ENCODE data around the gene ZC3H11A.
"Not testable (repeated sequence)": the region's sequence is repeated elsewhere in the genome, so short reads cannot be mapped to it uniquely, and the experiment has no call there.

The ZC3H11A gene

DNA sequence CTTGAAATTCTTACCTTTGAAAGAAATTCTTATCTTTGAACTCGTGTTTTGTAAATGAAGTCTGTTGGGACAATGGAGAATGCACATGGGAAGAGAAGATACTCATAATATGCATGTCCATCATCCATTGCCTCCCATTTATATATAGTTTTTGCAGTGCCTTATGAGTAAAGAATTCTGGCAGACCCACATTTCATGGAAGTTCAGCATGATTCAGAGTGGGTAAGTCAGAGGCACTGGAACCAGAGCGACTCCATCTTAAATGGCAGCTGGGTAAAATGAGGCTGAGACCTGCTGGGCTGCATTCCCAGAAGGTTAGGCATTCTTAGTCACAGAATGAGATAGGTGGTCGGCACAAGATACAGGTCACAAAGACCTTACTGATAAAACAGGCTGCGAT lies 16.6 kb upstream of the ZC3H11A start:
- no peak for DNase-seq (ENCODE audit: low read depth in 1 of 2, low spot score in 1 of 2)

DNA sequence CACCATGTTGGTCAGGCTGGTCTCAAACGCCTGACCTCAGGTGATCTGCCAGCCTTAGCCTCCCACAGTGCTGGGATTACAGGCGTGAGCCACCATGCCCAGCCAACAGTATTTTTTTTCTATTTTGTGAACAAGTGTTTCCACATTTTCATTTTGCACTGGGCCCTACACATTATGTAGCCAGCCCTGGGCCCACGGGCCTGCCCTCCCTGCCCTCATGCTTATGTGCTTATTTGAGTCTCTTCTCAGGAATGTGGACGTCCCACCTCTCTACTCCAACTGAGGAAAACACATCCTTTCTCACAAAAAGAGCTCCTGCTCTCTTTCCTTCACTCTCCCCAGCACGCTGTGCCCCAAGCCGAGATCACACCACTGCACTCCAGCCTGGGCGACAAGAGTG lies 13.5 kb upstream of the ZC3H11A start:
- no peak for DNase-seq (ENCODE audit: low read depth in 1 of 2, low spot score in 1 of 2)

DNA sequence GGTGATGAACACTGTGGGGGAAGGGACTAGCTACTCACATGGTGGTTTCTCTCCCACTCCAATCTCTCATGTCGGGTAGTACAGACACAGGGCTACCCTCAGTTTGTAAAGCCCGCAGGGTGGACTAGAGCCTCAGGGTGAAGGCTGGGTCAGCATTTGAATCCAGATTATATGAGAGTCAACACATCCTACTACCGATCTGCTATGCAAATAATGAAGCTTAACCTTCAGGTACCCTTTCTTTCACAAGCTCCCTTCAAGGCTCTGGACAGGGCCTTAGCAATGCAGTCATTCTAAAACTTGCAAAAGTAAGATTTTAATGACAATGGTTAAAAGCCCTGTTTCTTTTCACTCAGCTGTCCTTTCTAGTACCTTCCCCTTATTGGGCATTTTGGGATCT lies 5.5 kb upstream of the ZC3H11A start:
- DNase-seq (ENCODE audit: low read depth in 1 of 2, low spot score in 1 of 2), result no peak

DNA sequence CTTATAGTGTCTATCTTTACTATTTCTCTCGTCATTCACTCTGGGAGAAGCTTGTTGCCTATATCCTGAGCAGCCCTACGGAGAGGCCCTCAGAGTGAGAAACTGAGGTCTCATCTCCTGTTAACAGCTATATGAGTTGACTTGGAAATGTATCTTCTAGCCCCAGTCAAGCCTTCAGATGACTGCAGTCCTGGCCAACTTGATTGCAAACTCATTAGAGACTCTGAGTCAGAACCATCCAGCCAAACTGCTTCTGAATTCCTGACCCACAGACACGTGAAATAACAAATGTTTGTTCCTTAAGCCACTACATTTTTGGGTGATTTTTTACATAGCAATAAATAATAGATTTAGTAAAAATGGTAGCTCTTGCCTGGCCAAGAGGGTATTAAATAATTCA lies 3.9 kb upstream of the ZC3H11A start:
- DNase-seq (ENCODE audit: low read depth in 1 of 2, low spot score in 1 of 2), result no peak

DNA sequence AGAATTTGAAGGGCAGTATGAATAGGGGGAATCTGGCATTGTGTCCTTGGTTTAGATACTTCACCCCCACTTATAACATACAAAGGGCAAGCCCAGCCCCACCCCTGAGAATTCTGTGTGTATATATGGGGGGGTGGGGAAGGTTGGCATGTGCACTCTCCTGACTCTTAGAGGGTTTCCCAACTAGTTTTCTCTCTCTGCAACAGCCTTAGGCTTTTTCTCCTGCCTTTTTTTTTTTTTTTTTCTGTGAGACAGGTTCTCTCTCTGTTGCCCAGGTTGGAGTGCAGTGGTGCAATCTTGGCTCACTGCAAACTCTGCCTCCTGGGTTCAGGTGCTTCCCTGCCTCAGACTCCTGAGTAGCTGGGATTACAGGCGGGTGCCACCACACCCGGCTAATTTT lies 2.9 kb upstream of the ZC3H11A start:
- DNase-seq (ENCODE audit: low read depth in 1 of 2, low spot score in 1 of 2), result no peak

DNA sequence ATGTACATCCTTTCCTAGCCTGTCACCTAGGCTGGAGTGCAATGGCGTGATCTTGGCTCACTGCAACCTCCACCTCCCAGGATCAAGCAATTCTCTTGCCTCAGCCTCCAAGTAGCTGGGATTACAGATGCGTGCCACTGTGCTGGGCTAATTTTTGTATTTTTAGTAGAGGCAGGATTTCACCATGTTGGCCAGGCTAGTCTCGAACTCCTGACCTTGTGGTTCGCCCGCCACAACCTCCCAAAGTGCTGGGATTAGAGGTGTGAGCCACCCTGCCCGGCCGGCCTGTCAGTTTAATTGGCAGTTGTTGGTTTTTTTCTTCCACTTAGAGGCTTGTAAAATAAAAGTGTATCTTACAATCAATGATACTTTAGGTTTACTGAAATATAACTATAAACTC lies 1.9 kb upstream of the ZC3H11A start:
- DNase-seq (ENCODE audit: low read depth in 1 of 2, low spot score in 1 of 2), result not testable (repeated sequence)

DNA sequence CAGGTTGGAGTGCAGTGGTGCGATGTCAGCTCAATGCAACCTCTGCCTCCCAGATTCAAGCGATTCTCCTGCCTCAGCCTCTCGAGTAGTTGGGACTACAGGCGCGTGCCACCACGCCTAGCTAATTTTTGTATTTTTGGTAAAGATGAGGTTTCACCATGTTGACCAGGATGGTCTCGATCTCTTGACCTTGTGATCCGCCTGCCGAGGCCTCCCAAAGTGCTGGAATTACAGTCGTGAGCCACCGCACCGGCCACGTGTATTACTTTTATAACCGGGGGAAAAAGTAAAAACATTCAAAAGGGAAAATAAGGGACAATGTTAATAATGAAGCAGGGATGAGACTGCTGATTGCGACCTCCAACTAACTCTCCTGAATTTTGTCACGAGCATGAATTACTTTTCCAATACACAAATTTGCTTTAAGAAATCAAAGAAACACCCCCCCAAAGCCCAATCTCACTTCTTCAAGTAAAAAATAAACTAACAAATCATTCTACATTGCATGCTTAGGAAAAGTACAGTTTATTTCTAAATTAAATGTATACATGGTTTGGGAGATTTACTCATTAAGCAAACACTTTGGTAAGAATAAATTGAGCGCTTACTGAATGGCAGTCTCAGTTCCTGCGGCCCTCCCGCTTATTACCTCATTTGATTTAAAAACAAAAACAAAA lies 521 bp upstream of the ZC3H11A start:
- no peak for DNase-seq (ENCODE audit: low read depth in 1 of 2, low spot score in 1 of 2)

DNA sequence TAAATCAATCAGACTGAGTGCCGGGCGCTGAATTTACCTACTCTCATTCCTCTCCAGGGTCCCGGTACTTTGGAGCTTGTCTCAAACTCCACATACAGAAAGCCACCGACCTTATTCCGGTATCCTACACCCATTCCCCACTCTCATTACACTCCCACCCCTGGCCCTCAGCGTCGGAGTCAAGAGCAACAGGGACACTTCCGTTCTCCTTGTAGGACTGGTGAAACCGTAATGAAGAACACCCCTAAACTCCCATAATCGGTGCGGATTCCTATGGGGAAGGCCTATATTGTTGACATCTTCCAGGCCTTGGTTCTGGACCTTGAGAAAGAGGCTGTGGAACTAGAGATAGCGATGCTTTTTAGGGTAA lies 798 bp downstream of the ZC3H11A start:
- DNase-seq (ENCODE audit: low read depth in 1 of 2, low spot score in 1 of 2), result peak in 1 of 2 donors; percentile 4

DNA sequence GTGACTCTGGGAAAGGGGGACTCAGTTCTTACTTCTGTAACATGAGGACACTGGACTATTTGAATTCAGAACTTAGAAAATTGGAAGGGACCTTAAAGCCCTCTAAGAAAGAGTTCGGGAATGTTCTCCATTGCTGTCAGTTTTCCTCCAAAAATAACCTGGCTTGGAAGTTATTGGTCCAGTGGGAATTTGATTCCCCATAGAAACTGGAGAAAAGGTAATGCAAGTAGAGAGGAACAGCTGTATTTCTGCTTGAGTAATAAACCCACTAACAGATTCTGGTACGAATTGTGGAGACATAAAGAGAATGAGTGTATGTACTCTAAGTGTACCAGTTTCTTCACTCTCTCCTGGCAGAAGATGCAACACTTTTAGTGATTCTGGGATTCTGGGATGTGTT lies 1.8 kb downstream of the ZC3H11A start:
- DNase-seq (ENCODE audit: low read depth in 1 of 2, low spot score in 1 of 2), result no peak

DNA sequence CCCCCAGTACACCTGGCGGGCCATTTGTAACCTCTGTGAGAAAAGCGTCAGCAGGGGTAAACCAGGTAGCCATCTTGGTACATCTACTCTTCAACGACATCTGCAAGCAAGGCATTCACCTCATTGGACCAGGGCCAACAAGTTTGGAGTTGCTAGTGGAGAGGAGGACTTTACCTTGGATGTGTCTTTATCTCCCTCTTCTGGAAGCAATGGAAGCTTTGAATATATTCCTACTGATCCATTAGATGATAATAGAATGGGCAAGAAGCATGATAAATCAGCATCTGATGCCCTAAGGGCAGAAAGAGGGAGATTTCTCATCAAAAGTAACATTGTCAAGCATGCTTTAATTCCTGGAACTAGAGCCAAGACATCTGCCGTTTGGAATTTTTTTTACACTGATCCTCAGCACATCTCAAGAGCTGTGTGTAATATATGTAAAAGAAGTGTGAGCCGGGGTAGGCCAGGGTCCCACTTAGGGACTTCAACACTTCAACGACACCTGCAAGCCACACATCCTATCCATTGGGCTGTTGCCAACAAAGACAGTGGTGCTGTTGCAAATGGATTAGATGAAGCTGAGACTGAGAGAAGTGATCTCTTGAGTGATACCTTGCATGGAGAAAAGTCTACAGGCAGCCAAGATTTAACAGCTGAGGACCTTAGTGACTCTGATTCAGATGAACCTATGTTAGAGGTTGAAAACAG lies 2.7 kb downstream of the ZC3H11A start:
- DNase-seq (ENCODE audit: low read depth in 1 of 2, low spot score in 1 of 2), result no peak

DNA sequence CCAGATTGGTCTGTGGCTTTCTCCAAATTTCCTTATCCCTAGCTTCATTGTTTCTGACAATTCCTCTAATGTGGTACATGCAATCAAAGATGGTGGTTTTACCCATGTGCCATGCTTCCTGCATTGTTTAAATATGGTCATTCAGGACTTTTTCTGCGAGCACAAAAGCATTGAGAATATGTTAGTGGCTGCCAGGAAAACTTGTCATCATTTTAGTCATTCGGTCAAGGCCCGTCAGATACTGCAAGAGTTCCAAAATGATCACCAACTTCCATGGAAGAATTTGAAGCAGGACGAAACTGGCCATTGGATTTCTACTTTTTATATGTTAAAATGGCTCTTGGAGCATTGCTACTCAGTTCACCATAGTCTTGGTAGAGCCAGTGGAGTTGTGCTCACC lies 3.7 kb downstream of the ZC3H11A start:
- no peak for DNase-seq (ENCODE audit: low read depth in 1 of 2, low spot score in 1 of 2)

DNA sequence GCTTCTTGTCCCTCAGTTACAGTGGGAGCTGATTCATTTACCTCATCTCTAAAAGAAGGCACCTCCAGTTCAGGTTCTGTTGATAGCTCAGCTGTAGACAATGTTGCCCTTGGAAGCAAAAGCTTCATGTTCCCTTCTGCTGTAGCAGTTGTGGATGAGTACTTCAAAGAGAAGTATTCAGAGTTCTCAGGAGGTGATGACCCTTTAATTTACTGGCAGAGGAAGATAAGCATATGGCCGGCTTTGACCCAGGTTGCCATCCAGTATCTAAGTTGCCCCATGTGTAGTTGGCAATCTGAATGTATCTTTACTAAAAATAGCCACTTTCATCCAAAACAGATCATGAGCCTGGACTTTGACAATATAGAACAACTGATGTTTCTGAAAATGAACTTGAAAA lies 4.5 kb downstream of the ZC3H11A start:
- DNase-seq (ENCODE audit: low read depth in 1 of 2, low spot score in 1 of 2), result no peak

DNA sequence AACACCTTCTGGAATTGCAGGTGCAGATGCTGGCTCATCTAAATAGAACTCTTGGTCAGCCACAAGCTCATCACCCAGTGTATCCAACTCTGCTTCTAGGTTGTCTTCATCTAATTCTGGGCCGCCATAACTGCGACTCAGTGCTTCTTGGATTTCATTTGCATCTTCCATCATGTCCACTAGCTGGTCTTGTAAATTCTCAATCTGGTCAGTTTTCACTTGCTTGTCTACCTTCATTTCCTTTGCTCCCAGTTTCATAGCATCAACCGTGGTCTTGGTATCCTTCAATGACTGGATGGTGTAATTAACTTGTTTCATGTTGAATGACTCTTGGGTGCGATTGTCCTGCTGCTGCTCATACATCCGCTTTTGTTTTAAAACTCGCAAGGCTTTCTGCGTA lies 10.3 kb downstream of the ZC3H11A start:
- DNase-seq (ENCODE audit: low read depth in 1 of 2, low spot score in 1 of 2), result no peak

DNA sequence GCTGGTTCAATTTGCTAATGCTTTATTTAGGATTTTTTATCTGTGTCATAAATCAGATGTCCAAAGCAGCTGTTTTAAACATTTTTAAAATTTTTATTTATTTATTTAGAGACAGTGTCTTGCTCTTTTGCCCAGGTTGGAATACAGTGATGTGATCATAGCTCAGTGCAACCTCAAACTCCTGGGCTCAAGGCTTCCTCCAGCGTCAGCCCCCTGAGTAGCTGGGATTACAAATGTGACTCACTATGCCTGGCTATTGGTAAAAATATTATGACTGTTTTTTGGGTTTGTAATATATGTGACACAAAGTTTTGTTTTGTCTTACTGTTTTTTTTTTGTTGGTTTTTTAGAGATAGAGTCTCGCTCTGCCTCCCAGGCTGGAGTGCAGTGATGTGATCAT lies 11.8 kb downstream of the ZC3H11A start:
- DNase-seq (ENCODE audit: low read depth in 1 of 2, low spot score in 1 of 2), result no peak

DNA sequence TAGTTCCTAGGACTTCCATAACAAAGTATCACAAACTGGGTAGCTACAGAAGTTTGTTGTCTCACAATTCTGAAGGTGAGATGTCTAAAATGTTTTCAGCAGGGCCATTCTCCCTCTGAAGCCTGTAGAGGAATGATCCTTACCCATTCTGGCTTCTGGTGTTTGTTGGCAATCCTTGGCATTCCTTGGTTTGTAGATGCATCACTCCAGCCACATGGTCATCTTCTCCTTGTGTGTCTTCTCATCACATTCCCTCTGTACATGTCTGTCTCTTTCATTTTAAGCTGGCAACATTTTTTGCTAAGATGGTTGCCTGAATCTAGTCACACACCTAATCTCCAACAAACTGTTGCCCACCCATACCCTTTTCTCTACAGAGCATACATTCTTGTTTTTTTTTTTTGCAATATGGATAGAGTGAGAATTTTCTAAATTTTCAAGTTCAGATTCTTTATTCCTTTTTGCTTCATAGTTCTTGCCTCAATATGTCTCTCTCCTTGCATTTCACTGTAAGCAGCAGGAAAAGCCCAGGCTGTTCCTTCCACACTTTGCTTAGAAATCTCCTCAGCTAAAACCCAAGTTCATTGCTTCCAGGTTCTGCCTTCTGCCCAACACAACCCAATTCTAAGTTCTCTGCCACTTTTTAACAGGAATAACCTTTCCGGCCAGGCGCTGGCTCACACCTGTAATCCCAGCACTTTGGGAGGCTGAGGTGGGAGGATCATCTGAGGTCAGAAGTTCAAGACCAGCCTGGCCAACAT lies 18.3 kb downstream of the ZC3H11A start:
- no peak for DNase-seq (ENCODE audit: low read depth in 1 of 2, low spot score in 1 of 2)

DNA sequence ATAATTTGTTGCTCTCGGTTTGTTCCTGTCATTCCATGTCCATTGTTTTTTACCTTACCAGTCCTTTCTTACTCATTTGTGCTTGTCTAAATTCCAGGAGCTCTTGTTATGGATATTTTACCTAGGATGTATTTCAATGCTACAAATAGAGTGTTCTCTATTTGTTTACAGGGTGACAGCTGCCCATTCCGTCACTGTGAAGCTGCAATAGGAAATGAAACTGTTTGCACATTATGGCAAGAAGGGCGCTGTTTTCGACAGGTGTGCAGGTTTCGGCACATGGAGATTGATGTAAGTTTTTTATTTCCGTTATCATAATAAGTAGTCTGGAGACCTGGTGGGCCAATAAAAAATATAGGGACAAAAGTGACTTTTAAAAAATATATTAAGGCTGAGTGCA lies 23.0 kb downstream of the ZC3H11A start:
- DNase-seq (ENCODE audit: low read depth in 1 of 2, low spot score in 1 of 2), result no peak

DNA sequence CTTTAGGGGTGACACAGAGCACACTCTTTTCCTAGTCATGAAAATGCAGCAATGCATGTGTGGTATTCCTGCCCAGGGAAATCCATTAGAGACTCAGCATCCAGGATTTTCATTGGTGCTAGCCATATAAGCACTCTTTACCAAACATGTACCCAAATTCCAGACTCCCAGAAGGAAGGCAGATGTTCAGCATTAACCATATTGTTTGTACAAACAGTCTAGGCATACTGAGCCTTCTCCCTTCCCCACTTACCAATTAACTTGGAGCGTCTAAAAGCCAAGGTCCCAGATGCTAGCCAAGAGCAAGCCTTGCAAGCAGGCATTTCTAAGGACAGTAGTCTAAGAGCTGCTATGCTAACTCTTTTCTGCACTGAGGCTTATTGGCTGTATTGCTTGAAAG lies 27.9 kb downstream of the ZC3H11A start:
- DNase-seq (ENCODE audit: low read depth in 1 of 2, low spot score in 1 of 2), result no peak

DNA sequence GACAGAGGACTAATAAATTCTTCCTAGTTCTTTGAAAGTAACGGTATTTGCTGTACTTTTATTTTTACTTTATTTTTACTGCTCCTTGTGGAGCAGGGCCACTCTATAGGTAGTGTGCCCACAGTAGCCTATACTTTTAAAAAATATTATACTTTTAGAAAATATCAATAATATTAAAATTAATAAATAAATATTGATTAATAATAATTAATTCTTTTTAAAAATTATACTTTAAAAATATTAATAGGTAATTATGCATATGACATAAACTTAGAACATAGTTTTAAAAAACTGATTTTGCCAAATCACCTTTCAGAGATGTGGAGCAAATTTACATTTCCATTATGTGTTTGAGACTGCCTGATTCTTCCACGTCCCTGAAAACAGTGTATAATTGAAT lies 30.8 kb downstream of the ZC3H11A start:
- DNase-seq (ENCODE audit: low read depth in 1 of 2, low spot score in 1 of 2), result no peak

DNA sequence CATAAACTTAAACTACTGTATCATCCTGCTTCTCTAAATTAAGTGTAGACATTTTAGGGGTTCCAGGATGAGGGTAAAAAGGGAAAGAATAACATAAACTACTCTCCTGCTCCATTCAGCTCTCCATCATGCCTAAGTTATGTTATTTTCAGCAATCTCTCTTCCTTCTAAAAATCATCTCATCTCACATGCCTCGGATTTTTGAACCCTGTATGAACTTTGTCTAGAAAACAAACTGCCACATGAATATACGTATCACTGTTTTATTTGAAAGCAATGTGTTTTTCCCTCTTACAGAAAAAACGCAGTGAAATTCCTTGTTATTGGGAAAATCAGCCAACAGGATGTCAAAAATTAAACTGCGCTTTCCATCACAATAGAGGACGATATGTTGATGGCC lies 32.6 kb downstream of the ZC3H11A start:
- DNase-seq (ENCODE audit: low read depth in 1 of 2, low spot score in 1 of 2), result no peak

DNA sequence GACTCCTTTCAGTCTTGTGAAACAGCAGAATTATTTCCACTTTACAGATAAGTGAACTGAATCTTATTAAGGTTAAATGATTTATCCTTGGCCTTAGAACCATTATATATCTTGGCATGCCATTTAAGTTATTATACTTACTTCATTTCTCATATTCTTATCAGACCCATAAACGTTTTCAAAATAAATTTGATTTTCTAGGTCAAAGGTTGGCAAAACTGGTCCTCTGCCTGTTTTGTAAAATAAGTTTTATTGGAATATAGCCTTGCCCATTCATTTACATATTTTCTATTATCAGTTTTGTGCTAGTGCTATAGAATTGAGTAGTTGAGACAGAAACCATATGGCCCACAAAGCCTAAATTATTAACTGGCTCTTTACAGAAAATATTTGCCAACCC lies 33.1 kb downstream of the ZC3H11A start:
- no peak for DNase-seq (ENCODE audit: low read depth in 1 of 2, low spot score in 1 of 2)

DNA sequence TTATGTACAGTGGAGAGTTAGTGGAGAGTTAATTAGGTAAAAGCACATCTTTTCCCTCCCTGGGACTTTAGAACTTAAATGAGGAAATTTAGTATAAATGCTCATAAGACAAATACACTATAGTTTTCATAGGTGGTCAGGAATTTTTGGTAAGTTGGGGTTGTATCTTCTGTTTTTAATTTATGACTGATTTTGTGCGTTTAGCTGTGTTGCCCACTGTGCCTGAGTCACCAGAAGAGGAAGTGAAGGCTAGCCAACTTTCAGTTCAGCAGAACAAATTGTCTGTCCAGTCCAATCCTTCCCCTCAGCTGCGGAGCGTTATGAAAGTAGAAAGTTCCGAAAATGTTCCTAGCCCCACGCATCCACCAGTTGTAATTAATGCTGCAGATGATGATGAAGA lies 33.8 kb downstream of the ZC3H11A start:
- DNase-seq (ENCODE audit: low read depth in 1 of 2, low spot score in 1 of 2), result not testable (repeated sequence)

DNA sequence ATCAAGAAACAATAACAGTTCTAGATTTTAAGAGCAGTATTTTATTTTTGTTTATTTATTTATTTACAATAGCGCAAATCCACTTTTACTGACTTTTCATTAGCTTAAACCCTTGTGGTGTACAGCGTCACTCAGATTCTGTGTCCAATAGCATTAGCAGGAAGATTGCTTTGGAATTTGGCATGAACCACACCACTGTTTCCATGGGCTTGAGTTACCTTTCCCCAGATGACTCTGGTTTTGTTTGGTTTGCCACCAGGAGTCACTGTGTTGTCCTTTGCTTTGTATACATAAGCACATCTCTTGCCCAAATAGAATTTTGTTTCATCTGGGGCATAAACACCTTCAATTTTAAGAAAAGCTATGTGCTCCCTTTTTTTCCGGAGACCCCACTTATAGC lies 40.1 kb downstream of the ZC3H11A start:
- DNase-seq (ENCODE audit: low read depth in 1 of 2, low spot score in 1 of 2), result no peak

Data from activated CD4-positive, alpha-beta T cell treated with anti-CD3 and anti-CD28 coated beads, Interleukin-2, amount 50 U/mL, for 24 hours (primary cell).